Effector CD4-positive, alpha-beta T cell (primary cell): Measurements from ENCODE around the gene UBE2O.
A peak's percentile ranks its signal among the peaks of the same experiment; 100 is the strongest.
"Not testable (repeated sequence)": the region's sequence is repeated elsewhere in the genome, so short reads cannot be mapped to it uniquely, and the experiment has no call there.

ENCODE experiments used
- DNase-seq: peaks from one replicate; pipeline ENCODE4 v3.0.0-alpha.2; 2020

UBE2O gene

DNA sequence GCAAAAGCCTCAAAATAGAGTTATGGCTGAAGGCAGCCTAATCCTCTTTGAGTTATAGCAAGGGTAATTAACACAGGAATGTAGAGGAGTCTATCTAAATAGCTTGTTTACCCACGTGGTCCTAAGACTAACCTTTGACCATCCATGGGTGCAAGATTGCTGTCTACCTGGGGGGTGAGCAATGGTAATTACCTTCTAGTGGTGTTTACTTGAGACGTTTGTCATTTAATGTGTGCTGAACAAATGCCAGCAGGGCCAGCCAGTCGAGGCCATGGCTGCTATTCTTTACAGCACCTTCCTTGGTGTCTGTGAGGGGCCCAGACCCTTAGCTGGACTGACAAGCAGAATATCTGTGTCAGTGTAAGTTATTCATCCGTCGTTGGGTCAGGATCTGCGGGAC, 85.3 kb downstream of the UBE2O start:
- DNase-seq = no peak

DNA sequence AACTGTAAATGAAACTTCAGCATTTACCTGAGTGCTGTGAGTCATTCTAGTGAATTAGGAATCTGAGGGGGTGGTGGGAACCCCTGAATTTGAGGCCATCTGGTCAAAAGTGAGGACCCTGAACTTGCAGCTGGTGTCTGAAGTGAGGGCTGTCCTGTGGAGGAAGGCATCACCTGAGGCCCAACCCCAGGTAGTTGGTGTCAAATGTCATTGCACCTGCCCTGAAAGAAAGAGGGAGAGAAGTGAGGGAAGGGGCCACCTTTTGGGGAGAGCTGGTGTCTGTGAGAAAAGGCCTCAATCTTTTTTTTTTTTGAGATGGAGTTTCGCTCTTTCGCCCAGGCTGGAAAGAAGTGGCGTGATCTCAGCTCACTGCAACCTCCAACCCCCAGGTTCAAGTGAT, 86.7 kb downstream of the UBE2O start:
- no peak for DNase-seq

- DNase-seq = no peak
These were observed 87.6 kb downstream of the UBE2O start for GRCh38 chr17:76365256-76365903.

GRCh38 chr17:76363107-76363842, 89.7 kb downstream of the UBE2O start:
- DNase-seq = no peak

GRCh38 chr17:76360461-76360860, 92.5 kb downstream of the UBE2O start:
- no peak for DNase-seq

- DNase-seq = not testable (repeated sequence)
These were observed 93.2 kb downstream of the UBE2O start for GRCh38 chr17:76359776-76360175.

- DNase-seq = no peak
These were observed 93.6 kb downstream of the UBE2O start for GRCh38 chr17:76359375-76359774.

GRCh38 chr17:76357597-76358158, 95.3 kb downstream of the UBE2O start:
- DNase-seq = no peak

DNA sequence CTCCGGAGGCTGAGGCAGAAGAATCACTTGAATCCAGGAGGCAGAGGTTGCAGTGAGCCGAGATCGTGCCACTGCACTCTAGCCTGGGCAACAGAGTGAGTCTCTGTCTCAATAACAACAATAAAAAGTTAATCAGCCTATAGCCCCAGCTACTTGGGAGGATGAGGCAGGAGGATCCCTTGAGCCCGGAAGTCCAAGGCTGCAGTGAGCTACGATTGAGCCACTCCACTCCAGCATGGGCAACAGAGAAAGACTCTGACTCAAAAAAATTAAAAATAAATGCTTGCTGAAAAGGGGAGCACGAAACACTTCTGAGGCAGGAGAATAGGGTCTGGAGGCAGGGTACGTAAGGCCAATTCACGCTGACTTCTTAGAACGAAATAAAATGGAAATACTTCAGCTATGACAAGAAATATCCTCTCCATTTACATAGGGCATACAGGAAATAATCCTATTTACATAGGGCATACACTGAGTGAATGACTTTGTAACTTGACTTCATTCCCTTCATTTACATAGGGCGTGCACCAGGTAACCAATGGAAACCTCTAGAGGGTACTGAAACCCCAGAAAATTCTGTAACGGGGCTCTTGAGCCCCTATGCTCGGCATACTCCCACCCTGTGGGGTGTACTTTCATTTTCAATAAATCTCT, 96.0 kb downstream of the UBE2O start:
- DNase-seq = no peak

DNA sequence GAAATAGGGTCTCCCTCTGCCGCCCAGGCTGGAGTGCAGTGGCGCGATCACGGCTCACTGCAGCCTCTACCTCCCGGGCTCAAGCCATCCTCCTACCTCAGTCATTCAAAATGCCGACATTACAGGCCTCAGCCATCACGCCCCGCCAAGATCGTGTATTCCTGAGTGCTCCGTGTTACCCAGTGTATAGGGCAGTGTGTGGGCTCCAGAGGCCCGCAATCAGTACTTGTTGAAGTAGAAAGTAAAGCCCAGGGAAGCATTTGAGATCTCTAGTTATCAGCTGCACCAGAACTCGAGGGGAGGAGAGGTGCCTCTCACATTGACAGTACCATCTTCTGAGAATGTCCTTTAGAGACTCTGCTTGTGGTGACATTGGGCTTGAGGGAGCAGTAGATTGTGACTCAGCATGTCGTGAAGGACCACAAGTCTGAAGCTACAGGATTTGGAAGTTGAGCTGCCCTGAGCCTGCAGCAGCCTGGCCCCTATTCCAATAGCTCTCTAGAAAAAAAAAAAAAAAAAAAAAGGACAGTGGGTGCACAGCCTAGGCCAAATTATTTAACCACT, 98.1 kb downstream of the UBE2O start:
- DNase-seq = no peak

GRCh38 chr17:76354317-76354729, 98.6 kb downstream of the UBE2O start:
- no peak for DNase-seq

- peak; percentile 67 for DNase-seq
These were observed 99.2 kb downstream of the UBE2O start, which contains the start of gene PRPSAP1 for GRCh38 chr17:76353599-76354316. TSS of gene PRPSAP1 (minus strand) at chr17:76353916. CDS start at chr17:76353703, 213 bp downstream.

DNA sequence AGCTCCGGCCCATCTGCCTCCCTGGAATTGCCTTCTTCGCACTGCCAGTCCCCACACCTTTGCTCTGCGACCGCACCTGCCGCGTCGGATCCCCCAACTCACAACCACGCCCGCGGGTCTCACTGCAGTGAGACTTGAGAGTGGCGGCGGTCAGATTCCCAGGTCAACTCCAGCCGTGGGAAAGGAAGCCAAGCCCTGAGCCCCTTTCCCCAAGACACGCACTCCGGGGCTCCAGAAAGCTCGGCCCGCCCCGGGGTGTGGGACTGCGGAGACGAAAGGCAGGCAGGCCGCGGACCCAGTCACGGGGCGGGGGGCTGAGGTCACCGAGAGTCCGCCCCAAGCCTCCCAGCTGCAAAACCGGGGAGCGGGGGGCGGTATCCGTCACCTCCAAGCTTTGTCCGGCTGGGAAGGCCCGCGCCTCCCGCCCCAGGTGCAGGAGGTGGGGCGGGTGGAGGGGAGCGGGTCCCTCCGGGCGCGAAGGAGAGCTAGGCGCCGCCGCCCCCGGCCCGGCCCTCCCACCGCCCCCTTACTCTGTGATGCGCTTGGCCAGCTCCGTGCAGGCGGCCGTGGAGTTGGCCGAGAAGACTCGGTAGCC, 99.9 kb downstream of the UBE2O start:
- DNase-seq = peak; percentile 3

DNA sequence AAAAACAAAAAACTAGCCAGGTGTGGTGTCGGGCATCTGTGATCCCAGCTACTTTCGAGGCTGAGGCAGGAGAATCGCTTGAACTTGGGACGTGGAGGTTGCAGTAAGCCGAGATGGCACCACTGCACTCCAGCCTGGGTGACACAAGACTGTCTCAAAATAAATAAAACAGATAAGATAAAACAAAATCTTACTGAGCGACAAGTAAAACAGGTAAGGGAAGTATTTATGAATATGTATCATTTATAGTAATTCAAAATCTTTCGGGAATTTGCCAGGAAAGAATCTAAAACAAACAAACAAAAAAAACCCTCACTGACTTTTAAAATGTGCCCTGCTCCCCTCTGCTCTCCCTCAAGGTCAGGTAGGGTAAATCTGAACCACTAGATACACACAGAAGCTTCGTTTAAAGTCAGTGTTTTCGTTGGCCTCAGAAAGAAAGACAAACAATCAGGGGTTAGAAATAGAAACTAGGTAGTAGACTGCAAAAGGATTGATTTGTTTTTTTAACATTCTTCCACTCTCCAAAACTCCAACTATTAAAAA, 101.4 kb downstream of the UBE2O start:
- no peak for DNase-seq

DNA sequence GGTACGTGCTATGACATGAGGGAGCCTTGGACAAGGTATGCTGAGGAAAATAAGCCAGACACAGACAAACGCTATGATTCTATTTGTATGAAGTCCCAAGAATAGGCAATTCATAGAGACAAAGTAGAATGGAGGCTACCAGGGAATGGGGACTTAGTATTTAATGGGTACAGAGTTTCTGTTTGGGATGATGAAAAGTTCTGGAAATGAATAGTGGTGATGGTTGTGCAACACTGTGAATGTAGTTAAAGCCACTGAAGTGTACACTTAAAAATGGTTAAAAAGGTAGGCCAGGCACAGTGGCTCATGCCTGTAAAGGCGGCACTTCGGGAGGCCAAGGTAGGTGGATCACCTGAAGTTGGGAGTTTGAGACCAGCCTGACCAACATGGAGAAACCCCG, 102.5 kb downstream of the UBE2O start:
- DNase-seq = no peak

- DNase-seq = not testable (repeated sequence)
These were observed 106.0 kb downstream of the UBE2O start for GRCh38 chr17:76346936-76347335.

DNA sequence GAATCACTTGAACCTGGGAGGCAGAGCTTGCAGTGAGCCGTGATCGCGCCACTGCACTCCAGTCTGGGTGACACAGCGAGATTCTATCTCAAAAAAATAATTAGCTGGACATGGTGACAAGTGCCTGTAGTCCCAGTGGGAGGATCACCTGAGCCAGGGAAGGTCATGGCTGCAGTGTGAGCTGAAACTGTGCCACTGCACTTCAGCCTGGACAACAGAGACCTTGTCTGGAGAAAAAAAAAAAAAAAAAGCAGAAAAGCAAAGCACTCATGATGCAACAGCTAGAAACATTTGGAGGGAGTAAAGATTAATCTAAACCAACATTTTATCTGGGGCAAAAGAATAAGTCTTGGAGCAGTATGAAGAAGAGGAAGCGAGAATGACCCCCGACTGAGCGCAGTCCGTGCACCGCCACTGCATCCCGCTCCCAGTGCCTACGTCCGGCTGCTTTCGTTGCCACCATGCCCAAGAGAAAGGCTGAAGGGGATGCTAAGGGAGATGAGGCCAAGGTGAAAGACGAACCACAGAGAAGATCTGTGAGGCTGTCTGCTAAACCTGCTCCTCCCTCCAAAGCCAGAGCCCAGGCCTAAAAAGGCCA, 107.5 kb downstream of the UBE2O start:
- DNase-seq = no peak

DNA sequence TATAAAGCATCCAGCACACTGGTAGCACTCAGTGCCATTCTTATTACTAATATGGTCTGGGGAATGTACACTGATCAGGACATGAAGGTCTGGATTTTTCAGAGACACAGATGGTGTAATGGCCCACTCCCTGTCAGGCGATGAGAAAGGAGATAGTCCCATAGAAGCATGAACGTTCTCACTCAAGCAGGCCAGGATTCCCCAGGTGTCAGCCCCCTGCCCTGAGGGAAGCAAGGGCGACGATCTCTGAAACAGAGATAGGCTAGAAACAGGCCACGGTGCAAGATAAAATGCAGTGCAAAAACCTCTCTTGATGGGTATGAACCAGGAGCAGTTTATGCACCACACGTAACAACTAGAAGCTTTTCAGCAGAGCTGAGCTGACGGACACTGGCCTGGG, 109.8 kb downstream of the UBE2O start:
- no peak for DNase-seq

- DNase-seq = no peak
These were observed 111.7 kb downstream of the UBE2O start for GRCh38 chr17:76341301-76341700.
